HG02571 (cell line): ENCODE results near the gene CCDC77.

Source experiments
- ATAC-seq: cut with Tn5 transposase; IDR thresholded peaks from one replicate; pipeline ENCODE4 v1.9.1; 2021; ENCODE audit warnings: mild to moderate bottlenecking, moderate library complexity; ENCODE audit not compliant: unreplicated experiment

The CCDC77 gene

DNA sequence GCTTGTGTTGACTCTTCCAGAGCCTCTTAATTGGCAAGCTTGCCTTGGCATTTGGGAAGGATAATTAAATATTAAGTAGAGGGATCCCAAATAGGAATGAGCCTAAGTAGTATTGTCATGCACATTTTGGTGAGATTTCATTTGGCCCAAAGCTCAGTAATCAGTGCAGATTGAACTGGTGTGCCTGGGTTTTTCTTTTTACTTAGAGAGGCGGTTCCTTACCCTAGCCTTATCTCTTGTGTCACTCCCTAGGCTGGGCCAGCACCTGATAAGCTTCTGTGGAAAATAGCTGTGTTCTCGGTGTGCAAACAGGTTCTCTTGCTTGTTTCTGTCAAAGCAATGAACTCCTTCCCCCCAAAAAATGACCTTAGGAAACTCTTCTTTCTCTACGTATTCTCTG, 49.0 kb downstream of the CCDC77 start:
- ATAC-seq, result no peak

DNA sequence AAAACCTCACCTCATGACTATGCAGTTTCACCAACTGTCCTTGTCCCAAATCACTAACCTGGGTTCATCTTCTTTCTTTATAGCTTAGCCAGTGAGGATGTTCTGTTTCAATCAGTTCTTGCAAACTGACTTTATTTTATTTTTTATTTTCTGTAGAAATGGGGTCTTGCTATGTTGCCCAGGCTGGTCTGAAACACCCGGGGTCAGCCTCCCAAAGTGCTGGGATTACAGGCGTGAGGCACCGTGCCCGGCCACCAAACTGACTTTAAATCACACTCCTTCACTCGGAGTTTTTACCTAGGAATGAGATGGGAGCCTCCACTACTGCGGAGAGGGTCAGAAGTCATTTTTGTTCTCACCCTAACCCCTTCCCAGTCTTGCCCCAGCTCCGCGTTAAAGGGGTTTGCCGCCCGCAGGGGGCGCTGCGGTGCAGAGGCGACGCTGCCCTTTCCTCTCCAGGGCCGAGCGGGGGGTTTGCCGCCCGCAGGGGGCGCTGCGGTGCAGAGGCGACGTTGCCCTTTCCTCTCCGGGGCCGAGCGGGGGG, 51.3 kb downstream of the CCDC77 start:
- no peak for ATAC-seq

DNA sequence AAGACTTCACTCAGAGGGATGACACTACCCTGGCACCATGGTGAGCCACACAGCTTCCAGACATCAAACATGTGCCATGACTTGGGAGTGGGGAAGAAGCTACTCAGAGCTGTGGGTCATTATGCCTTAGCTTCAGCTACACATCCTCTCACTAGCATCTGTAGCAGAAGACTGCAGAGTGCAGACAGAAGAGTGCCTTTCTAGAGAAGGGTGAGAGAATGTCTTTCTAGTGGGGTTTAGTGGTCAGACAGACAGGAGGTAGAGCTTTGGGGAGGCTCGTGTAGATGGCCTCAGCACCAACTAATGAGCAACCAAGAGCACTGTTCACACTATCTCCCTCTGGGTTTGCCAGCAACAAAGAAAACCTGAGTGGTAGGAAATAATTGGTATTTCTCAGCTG, 53.4 kb downstream of the CCDC77 start:
- no peak for ATAC-seq

DNA sequence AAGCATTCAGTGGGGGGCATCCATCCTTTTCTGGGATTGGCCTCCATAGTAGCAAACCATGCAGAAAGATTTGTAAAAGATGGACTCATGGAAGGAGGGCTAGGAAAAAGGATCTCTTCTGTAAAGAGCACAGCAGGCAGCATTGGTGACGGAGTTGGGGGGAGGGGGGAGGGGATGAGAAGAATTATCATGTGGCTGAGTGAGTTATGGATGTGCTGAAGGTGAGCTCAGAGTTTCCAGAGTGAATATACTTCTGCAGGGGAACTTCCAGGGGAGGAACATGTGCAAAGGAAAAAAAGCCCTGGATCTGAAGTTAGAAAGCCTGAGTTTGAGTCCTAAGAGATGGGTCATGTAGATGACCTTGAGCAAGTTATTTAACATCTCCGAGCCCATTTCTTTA, 54.4 kb downstream of the CCDC77 start:
- no peak for ATAC-seq

DNA sequence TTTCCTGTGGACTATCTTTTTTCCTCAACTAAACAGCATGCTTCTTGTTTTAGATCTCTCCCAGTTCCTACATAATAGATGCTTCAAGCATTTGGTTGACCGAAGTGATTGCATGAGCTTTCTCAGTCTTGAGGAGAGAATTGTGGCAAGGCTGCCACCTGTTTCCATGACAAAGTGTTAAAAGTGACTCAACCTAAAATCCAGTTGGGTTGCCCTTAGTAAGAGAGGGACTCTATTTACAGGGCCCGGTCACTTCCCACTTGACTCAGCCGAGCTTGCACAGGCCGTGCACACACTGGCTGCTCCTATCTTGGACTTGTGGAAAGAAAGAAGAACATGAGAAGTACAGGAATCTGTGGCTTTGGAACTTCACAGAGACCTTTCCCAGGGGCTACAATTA, 56.2 kb downstream of the CCDC77 start:
- no peak for ATAC-seq

DNA sequence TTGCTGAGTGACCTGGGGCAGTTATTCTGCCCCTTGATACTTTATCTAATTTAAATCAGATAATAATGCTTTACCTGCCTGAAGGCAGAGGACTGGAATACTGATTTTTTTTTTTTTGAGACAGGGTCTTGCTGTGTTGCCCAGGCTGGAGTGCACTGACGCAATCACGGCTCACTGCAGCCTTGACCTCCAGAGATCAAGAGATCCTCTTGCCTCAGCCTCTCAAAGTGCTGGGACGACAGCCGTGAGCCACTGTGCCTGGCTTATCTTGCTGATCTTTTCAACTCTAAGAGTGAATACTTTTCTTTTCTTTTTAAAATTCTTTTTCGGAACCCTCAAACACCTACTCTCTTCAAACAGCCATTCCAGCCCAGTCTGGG, 57.6 kb downstream of the CCDC77 start:
- ATAC-seq, result no peak

DNA sequence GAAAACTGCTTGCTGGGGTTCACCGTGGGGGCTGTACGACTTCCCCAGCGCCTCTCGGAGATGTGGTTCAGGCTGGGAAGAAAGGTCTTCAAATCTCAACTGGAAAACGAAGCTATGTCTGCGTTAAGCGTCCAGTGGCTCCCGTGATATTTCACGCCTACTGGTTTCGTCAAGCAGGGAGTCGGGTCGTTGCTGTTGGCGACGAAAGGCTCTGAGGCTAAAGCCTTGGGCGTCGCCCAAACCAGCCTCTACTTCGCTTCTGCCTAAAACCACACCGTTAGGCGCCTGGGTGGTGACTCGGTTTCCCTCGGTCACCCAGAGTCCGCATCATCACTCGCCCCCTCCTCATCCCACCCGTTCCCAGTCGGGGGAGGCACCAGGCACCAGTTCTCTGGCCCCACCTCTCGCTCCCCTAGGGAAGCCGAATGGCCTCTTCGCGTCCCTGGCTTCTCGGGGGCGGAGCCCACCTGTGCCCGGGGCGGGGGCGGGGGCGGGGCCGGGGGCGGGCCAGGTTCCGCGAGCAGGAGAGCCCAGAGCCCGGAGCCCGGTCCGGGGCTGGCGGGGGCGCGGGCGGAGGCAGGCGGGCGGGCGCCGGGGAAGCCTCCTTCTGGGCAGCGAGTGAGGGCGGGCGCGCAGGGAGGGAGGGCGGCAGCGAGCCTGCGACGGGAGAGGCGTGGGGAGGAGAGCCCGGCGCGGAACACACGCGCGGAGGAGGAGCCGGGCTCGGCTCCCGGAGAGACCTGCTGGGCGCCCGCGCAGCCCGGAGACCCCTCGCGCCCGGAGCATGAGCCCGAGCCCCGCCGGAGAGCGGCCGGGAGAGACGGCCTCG, 58.2 kb downstream of the CCDC77 start, which contains the start of gene B4GALNT3:
Gene B4GALNT3 (plus strand): TSS at position 510 of the 829 bp plus-strand sequence. CDS start 438 bp downstream, outside the sequence.
- no peak for ATAC-seq

DNA sequence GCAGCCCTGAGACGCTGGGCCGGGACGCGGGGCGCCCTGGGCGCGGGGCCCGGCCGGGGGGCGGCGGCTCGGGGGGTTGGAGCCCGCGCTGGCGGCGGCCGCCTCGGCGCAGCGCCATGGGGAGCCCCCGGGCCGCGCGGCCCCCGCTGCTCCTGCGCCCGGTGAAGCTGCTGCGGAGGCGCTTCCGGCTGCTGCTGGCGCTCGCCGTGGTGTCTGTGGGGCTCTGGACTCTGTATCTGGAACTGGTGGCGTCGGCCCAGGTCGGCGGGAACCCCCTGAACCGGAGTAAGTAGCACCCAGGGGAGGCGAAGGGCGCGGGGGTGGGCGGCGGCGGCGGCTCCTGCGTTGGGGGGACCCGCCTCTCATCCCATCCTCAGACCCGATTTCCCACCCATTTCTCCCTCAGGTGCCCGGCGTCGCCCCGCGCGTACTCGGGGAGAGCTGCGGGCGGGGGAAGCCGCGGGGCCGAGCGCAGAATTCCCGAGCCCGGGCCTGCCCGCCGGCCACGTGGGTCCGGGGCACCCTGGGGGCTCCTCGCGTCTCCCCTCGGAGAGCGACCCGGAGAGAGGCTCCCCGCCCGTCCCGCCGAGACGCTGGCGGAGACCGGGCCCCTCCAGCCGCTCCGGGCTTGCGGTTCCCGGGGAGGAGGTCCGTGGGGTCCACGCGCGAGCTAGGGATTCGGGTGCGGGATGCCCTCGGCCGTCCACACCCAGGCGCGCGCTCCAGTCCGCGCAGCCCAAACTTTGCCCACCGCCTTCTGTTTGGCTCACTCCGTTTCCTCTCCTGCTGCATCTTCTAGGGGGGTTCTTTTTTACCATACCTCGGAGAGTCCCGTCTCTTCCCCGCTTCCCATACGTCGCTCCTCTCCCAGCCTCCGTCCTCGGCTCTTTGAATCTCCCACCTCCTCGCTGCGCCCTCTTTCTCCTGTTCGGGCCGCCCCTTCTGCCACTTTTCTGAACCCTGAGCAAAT, 59.1 kb downstream of the CCDC77 start:
- ATAC-seq, result no peak

DNA sequence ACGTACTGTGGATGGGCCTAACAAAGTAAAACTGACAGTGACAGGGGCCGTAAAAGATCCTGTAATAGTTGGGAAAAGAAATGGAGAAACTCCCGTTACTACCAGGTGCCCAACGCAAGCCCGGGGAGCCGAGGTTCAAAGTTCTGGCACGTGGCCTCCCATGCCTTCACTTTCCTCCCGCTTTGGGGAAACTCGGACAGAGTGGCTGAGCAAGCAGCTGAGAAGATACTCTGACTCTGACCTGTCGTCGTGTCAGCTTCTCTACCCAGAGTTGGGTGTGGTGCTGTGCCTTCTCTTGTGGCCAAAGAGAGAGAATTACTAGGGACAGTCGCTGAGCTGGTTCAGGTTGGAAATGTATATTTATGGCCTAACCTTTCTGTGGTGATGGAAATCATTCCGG, 60.0 kb downstream of the CCDC77 start:
- no peak for ATAC-seq

DNA sequence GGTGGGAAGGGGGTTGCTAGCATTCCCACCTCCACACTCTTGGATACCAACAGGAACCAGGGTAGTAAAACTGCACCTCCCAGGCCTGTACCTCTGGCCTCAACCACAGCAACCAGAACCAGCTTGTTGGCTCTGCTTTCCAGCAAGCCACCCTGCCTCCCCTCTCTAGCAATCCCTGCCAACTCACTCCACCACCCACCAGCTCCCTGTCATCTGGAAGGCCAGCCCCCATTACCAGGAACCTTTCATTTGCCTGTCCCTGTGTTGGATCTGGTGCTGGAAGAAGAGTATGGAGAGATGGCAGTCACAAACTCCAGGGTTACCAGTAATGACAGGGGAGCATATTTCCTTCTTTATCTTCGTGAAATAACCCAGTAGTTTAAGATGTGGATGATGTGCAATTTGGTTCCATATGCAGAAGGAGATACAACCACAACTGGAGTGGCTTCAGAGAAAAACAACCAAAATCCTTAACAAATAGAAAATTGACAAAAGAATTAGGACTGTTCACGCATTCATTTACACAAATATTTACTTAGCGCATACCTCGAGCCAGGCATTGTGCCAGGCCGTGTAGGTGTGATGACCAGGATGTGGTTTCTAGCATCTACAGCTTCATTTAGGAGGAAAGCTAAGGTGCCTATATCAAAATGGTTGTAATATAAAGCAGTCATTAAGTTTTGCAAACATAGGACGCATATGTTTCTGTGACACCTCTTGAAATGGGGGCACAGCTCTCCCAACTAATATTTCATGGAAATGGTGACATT, 61.7 kb downstream of the CCDC77 start:
- ATAC-seq, result no peak

DNA sequence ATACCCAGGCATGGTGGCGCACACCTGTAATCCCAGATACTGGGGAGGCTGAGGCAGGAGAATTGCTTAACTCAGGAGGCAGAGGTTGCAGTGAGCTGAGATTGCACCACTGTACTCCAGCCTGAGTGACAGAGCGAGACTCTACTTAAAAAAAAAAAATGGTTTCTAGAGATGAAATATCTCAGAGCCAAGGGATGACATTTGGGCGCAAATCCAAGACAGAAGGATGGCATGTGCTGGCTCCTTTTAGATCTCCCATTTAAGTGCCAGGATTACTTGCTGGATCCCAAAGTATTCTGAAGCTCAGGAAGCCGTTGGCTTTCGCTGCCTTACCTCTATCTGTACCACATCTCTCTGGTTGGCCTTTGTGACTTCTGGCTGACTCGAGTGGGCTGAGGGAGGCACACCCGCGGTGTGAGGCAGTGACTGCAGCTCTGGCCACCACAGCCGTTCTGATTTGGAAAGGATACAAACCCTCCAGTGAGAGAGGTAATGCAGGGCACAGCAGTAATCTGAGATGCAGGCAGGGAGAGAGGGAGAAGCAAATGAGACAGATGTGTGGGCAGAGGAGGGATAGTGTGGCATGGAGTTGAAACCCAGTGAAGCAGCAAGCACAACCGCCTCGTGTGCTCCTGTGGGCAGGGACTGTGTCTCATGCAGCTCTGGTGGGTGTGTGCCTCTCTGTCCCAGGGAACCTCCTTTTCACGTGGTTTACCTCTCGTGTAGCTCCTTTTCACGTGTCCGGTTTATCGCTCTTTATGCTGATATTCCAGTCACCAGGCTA, 63.2 kb downstream of the CCDC77 start:
- ATAC-seq, result no peak

DNA sequence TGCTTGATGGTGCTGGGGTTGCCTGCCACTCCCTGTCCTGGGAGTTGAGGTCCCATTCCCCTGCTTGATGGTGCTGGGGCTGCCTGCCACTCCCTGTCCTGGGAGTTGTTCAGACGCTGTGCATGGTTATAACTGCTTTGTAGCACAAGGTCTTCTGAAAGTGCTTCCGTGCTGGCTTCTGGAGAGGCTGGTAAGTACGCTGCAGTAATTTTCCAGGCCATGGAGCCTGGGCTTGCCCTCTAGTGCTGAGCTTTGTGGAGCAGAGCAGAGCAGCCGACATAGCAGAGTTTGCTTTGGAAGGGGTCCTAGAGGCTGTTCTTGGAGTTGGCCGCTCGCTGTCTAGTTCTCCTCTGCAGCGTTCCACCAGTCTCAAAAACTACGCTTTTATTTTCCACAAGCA, 64.6 kb downstream of the CCDC77 start:
- ATAC-seq, result no peak

DNA sequence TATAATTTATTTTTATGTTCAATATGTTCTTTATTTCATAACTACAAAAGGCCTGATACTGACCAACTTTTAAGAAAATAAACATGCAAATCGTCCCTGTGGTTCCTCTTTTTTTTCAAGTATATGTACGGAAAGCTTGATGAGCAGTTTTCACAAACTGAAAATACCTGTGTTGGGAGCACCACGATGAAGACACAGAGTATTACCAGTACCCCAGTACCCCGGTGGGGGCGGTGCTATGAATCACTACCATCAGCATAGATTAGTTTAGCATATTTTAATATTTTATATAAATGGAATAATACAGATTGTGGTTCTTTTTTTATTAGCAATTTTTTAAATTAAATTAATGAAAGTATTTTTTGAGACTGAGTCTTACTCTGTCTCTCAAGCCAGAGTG, 65.3 kb downstream of the CCDC77 start:
- ATAC-seq, result no peak

DNA sequence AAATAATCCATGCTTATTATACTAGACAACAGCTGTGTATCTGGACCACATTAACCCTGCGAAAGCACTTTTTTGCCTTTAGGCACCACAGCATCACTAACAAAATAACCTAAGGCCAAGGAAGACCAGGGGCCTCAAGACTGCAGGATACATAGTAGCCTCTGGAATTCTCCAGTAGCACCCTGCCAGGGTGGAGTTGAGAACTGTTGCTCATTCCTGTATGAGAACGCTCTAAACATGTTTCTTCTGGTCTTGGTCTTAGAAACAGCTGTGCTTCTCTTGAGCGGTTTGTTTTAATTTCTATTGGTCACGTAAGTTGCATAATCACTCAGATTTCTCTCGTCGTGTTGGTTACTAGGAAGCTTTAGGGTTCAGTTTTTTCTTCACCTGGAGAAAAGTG, 66.1 kb downstream of the CCDC77 start:
- no peak for ATAC-seq

DNA sequence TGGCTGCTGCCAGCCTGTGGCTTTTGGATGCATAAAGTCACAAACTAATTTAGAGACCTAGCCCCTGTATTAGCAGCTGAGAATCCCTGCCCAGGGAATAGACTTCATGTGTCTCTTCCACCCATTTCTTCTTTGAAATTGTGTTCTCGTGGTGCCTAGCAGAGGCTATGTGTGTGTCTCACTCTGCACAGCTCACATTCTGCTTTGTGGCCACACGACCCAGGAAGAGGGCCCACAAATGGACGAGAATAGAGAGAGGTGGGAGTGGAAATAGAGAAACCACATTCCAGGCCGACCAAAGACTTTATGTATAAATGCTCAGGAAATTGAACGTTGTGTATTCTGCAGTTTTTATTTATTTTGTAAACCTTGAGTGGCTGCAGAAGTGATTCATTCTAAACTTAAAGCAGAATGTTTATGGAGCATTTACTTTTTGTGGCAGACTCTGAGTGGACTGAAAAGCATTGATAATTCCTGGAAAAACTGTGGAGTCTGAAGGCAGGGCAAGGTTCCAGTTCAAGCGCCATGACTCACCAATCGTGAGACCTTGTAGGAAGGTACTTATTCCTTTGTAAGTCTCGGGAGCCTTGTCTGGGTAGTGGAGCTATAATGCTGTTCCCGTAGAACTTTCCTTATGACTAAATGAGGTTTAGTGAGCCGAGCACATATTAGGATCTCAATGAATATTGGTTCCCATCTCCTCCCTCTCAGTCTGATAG, 67.4 kb downstream of the CCDC77 start:
- ATAC-seq, result no peak

DNA sequence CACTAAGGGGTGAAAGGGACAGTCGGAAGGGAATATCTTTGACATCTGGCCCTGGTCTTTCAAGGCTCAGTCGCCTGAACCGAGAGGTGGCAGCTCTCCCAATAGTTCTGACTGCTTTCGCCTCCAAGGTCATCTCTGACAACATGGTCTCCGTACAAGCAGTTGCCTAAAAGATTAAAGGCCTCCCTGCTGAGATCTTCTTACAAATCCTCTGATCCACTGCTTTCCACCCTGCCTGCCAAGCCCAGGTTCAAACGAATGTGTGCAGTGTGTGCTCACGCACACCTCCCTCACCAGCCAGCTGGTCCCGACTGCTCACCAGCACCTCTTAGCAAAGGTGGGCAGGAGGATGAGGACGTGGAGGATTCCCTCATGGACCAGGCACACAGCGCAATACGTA, 68.7 kb downstream of the CCDC77 start:
- ATAC-seq, result no peak

DNA sequence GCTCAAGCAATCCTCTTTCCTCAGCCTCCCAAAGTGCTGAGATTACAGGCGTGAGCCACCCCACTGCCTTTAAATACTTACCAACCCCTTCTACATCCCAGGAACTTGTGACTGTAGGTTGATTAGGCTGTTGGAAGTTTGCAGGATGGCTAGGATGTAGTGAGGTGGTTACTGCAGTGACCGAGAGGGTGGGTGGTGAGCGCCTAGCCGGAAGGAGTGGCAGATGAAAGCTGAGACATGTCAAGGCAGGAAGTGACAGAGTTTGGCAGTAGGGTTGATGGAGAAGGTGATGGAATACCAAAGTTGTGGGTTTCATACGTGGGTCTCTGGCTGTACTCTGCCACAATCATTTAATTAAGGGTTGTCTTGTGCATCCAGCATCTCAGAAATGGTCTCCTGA, 71.8 kb downstream of the CCDC77 start:
- ATAC-seq, result no peak

DNA sequence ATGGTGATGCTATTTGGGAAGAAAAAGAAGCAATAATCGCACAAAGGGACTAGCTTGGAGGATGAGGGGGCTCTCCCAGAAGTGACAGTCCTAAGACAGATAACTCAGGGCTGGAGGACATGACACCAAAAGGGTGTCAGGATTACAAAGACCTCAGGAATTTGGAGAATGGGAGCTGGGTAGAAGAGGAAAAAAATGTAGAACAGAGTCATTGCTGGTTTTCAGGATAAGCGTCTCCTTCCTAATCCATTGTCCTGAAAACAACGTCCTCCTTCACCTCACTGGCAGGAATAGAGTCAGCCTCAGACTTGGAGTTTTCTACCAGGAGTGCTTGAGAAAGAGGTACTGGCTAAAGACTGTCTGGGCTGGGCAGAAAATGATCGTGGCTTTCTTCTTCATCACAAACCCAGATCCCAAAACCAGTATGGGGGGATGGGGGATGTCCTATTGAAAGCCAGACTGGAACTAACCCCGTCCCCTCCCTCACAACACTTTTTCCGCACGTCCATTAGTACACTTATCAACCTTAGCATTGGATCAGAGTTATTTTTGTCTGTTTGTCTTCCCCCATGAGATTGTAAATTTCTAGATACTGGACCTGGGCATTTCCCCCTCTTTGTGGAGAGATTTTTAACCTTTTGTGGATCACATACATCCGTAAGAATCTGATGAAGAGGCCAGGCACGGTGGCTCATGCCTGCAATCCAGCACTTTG, 72.6 kb downstream of the CCDC77 start:
- no peak for ATAC-seq

DNA sequence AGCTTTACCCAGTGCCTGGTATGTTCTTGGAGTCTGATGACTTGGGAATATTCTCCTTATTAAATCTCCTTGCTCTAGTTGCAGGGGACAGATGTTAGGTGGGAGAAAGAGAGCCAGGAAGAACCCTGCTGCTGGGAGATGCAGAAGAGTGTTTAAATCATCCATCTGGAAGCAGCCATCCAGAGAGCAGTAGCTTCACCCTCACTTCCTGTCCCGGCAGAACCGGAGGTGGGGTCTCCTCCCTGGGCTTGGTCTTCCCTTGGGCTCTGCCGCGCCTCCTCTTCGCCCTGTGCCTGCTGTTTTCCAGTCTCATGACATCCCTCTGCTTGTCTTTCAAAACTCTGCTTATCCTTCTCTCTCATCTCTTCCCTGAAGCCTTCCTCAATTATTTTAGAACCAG, 73.8 kb downstream of the CCDC77 start:
- no peak for ATAC-seq
